Right hindlimb (tissue), 1 donor: ENCODE measurements around the gene PLEKHM1.
A peak's percentile ranks its signal among the peaks of the same experiment; 100 is the strongest.
"Not testable (repeated sequence)": the region's sequence is repeated elsewhere in the genome, so short reads cannot be mapped to it uniquely, and the experiment has no call there.

Experiments used
- DNase-seq: peaks from one replicate; pipeline ENCODE4 v3.0.0-alpha.2; 2018

Gene PLEKHM1

DNA sequence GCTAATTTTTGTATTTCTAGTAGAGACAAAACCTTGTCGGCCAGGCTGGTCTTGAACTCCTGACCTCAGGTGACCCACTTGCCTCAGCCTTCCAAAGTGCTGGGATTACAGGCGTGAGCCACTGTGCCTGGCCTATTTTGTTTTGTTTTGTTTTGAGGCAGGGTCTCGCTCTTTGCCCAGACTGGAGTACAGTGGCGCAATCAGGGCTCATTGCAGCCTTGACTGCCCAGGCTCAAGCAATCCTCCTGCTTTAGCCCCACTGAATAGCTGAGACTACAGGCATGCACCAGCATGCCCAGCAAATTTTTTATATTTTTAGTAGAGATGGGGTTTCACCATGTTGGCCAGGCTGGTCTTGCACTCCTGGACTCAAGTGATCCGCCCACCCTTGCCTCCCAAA is 30.1 kb downstream of the PLEKHM1 start:
- DNase-seq: not testable (repeated sequence)

- peak; percentile 1 for DNase-seq
These were observed 36.2 kb downstream of the PLEKHM1 start for GRCh38 chr17:45454341-45454740.

- peak; percentile 3 for DNase-seq
These were observed 36.8 kb downstream of the PLEKHM1 start for GRCh38 chr17:45453731-45454130.

DNA sequence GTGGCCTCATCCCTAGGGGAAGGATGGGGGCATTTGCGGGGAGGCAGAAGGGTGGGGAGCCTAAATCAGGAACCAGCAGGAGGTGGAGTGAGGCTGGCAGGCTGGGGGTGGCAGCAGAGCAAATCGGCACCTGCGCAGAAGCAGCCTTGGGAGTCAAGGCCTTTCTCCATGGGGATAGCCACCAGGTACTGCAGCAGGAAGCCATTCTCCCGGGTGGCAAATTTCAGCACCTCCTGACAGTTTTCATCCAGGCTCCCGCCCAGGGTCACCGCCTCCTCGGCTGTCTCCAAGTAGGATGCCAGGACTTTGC is 37.3 kb downstream of the PLEKHM1 start:
- peak; percentile 7 for DNase-seq

DNA sequence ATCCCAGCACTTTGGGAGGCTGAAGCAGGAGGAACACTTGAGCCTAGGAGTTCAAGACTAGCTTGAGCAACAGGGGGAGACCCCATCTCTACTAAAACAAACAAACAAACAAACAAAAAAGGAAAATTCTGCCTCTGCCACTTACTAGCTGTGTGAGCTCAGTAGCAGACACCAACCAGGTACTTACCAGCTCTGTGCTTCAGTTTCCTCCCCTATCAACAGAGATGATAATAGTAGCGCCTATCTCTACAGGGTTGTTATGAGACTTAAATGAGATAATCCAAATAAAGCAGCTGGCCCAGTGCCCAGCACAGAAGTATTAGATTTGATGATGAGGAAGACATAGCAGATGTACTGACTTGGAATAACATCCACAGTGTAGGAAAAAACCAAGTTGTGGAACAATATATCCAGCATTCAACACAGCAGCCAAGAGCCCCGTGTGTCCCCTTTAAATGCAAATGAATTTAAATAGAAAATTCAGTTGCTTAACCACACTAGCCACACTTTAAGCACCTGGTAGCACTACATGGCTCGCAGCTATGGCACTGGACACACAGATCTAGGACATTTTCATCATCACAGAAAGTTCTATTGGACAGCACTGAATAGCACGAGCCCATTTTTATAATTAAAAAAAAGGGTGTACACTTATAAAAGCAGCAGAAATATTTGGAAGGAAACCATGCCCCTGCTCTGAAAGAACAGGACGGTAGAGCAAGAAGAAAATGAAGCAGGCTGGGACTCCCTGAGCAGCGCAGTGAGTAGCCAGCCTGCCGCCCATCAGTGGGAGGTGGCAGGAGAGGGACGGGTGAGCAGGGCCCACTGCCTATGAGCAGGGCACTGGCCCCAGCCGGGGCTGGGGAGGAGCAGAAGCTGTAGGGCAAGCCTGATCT is 37.9 kb downstream of the PLEKHM1 start:
- DNase-seq: peak; percentile 4

DNA sequence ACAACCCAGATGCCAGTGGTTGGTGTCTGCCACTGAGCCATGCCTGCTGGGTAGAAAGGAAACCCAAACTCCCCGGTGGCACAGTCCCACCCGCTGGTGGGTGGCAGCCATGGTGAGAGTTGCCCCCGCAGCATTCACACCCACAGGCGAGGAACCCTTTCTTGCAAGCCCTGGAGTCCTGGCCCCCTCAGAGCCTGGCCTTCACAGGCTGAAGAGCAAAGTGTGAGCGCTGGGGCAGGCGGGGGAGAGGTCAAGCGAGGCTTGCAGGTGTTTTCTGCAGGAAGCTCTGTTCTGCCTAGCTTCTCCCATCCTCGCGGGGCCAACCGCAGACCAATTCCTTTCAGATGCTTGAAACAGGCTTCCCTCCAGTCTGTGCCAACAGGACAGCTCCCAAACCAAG is 38.9 kb downstream of the PLEKHM1 start:
- not testable (repeated sequence) for DNase-seq

GRCh38 chr17:45451131-45451530 is 39.4 kb downstream of the PLEKHM1 start:
- DNase-seq: peak; percentile 8

- DNase-seq: peak; percentile 2
These were observed 40.7 kb downstream of the PLEKHM1 start for GRCh38 chr17:45449708-45450329.

GRCh38 chr17:45449260-45449659 is 41.3 kb downstream of the PLEKHM1 start:
- DNase-seq: not testable (repeated sequence)

GRCh38 chr17:45448483-45448882 is 42.0 kb downstream of the PLEKHM1 start:
- not testable (repeated sequence) for DNase-seq

GRCh38 chr17:45448066-45448465 is 42.5 kb downstream of the PLEKHM1 start:
- DNase-seq: not testable (repeated sequence)

- DNase-seq: not testable (repeated sequence)
These were observed 42.9 kb downstream of the PLEKHM1 start for GRCh38 chr17:45447650-45448049.

GRCh38 chr17:45446872-45447625 is 43.5 kb downstream of the PLEKHM1 start:
- peak; percentile 23 for DNase-seq

DNA sequence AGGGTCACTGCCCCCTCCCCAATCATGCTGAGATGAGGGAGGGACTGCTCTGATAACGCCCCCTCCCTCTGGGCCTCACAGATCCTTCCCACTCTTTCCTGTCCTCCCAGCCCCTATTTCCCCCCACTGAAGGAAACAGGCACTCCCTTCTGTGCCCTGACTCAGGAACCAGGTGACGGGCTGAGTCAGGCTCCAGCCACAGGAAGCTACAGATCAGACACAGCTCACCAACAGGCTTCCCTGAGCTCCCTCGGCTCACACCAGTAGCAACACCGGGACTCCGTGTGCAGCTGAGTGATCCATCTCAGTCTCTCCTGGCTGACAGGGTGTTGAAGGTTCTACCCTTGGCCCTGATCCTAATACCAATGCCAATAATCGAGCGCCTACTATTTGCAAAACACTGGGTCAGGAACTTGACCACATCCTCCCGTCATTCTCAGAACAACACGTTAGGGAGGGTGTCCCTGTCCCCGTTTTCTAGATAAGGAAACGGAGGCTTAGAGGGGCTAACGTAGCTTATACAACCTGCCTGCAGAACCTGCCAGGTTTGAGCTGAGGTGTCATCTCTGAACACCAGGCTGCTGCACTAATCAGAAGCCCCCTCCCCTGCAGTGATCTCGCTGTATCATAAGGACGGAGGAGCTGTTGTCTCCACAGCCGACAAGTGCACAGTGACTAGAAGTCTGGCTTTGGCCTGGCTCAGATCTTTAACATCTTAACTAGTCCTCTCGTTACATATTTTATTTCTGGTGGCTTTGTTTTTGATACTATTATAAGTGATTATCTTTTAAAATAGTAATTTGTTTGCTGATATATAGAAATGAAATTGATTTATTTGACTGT is 44.4 kb downstream of the PLEKHM1 start:
- DNase-seq: peak; percentile 20

DNA sequence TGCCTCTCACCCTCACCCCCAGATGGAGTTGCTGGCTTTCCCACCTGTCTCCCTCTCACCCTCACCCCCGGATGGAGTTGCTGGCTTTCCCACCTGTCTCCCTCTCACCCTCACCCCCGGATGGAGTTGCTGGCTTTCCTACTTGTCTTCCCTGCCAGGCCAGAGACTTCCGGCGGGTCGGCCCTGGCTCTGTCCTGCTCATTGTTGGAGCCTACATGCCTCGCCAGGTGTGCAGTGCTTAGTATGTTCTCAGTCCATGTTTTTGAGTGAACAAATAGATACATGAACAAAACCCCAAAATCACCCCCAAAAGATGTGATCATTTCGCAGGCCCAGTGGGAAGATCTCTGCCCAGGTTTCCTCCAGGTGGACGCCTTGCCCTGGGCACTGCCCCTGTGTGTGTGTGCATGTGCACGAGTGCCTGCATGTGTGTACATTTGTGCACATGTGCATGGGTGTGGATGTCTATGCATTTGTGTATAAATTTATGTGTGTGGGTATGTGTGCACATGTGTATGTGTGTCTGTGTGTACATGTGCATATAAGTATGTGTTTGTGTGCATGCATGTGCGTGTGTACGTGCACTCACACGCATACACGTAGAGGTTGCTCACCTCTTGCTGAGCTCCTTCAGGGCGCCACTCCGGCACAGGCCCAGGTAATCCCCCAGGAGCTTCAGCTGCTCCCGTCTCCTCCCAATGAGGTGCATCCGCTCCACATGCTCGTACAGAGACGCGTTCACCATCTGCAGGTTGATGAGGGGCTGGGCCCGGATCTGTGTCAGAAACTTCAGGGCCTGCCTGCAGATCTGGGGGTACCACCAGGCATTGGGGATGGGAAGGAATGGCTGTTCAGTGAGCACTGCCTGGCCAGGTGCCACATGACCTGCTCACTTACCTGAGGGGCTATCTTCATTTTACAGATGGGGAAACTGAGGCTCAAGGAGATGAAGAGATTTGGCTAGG is 45.4 kb downstream of the PLEKHM1 start:
- DNase-seq: peak; percentile 4

DNA sequence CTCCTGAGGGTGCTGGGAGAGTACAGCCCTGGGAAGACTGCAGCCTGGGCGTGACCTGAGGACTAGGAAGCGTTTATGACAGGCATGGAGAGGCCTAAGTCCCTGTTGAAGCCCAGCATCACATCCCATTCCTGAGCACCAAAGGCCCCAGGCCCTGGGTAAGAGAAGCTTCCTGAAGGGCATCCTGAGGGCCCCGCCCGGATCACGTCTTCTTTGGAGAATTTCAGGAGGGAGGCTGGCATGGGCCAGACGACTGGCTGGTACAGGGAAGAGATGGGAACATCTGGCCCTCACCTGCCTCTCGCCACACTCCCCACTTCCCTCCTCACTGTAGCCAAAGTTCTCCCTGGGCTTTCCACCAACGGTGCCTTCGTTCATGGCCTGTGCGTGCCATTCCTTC is 46.2 kb downstream of the PLEKHM1 start:
- not testable (repeated sequence) for DNase-seq

DNA sequence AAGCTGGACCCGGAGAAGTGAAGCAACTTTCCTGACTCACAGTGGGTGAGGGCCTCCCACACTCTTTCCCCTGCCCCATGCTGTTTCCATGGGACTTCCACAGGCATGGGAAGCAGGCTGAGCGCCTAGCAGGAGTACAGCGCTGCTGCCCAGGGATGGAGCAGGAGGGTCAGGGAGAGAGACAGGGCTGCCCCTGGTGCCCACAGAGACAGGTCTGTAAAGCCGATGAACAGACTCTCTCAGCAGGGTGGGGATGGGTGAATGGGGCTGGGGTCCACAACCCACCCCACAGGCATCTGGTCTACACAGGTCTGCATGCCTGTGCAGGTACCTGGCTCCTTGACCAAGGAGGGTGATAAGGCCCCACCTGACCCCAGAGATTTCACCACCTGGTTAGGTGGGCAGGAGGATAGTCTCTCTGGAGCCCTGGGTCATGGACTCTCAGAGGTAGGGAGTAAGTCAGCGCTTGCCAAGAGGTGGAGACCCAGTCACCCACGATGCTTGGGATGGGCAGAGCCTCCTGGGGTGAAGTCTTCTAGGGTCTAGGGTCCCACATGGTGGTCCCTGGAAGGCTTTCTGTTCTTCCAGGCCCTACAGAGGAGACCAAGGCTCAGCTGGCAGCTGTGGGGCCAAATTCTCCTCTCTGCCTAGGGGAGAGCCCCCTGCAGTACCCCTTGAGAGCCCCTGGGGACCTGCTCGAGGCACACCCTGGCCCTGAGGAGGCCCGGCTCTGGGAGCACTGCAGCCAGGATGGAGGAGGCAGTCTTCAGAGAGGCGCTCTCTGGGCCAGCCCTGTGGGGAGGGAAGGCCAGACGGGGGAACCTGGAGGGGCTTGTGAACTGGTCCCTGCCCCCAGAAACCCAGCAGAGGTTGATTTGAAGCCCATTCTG is 46.9 kb downstream of the PLEKHM1 start:
- peak; percentile 4 for DNase-seq

- peak; percentile 13 for DNase-seq
These were observed 48.8 kb downstream of the PLEKHM1 start for GRCh38 chr17:45441526-45442310.

- DNase-seq: not testable (repeated sequence)
These were observed 49.5 kb downstream of the PLEKHM1 start for GRCh38 chr17:45440839-45441515.
